OCI-LY7 (cell line): Measurements from ENCODE around the gene MEF2A. TPM values are rescaled to one million over a fixed set of nuclear protein-coding genes. Genes with fewer than 3 reads are reported as not detected.

Source experiments
- BruUV-seq: library from RNA; stranded (reverse); fragments of 400-500 nt; replicated peaks from 2 replicates; lab custom pipeline; 2021; lab: Mats Ljungman, UMichigan
- CTCF ChIA-PET: fragments of 300-600 bp; sonication (Branson Sonifier 250); formaldehyde crosslinking; loops from one replicate; lab custom pipeline; 2022; ENCODE audit warnings: antibody characterized with exemption; ENCODE audit not compliant: unreplicated experiment; lab: Charles Lee
- POLR2A ChIA-PET: fragments of 300-600 bp; sonication (Branson Sonifier 250); formaldehyde crosslinking; loops from one replicate; lab custom pipeline; 2022; ENCODE audit warnings: antibody characterized with exemption; lab: Charles Lee
- DNase-seq: peaks from one replicate; pipeline ENCODE4 v3.0.0-alpha.2; 2015; ENCODE audit warnings: low spot score
- H2AFZ ChIP-seq: fragments of 200-600 bp; sonication (generic), shearing (Covaris generic); 2 replicates; pipeline ENCODE4 v1.6.1; 2014; ENCODE audit warnings: mild to moderate bottlenecking, antibody characterized with exemption, low read length, moderate library complexity
- H3K27ac ChIP-seq: fragments of 200-600 bp; sonication (generic); 2 replicates; pipeline ENCODE4 v1.5.1; 2014; ENCODE audit warnings: mixed run types, low read depth, mild to moderate bottlenecking, moderate library complexity, low read length, inconsistent platforms; ENCODE audit not compliant: poor library complexity, severe bottlenecking
- H3K36me3 ChIP-seq: fragments of 200-600 bp; sonication (generic); 2 replicates; pipeline ENCODE4 v1.6.1; 2014; ENCODE audit warnings: mild to moderate bottlenecking, antibody characterized with exemption, low read length, moderate library complexity, mixed read lengths; ENCODE audit not compliant: insufficient read depth
- H3K4me1 ChIP-seq: fragments of 200-600 bp; sonication (generic); 2 replicates; pipeline ENCODE4 v1.5.1; 2014; ENCODE audit warnings: mild to moderate bottlenecking, low read length; ENCODE audit not compliant: insufficient read depth, poor library complexity, severe bottlenecking
- H3K4me2 ChIP-seq: fragments of 200-600 bp; sonication (generic); 2 replicates; pipeline ENCODE4 v1.6.1; 2014; ENCODE audit warnings: mild to moderate bottlenecking, low read length
- H3K4me3 ChIP-seq: fragments of 200-600 bp; sonication (generic); 2 replicates; pipeline ENCODE4 v1.5.1; 2014; ENCODE audit warnings: mild to moderate bottlenecking, low read depth, low read length; ENCODE audit not compliant: poor library complexity, severe bottlenecking
- H3K79me2 ChIP-seq: fragments of 200-600 bp; sonication (generic); 2 replicates; pipeline ENCODE4 v1.6.1; 2016; ENCODE audit warnings: low read depth, mild to moderate bottlenecking, low read length, moderate library complexity, mixed read lengths; ENCODE audit not compliant: insufficient read depth
- H3K9me2 ChIP-seq: fragments of 200-600 bp; sonication (generic); 2 replicates; pipeline ENCODE4 v1.6.1; 2016; ENCODE audit warnings: mild to moderate bottlenecking, low read length, mixed read lengths; ENCODE audit not compliant: insufficient read depth
- H3K9me3 ChIP-seq: fragments of 200-600 bp; sonication (generic); 2 replicates; pipeline ENCODE4 v1.6.1; 2014; ENCODE audit warnings: mild to moderate bottlenecking, mixed run types, low read length, mixed read lengths
- H4K20me1 ChIP-seq: fragments of 200-600 bp; sonication (generic); 2 replicates; pipeline ENCODE4 v1.6.1; 2014; ENCODE audit warnings: mild to moderate bottlenecking, antibody characterized with exemption, low read length, moderate library complexity, mixed read lengths; ENCODE audit not compliant: insufficient read depth
- CTCF ChIP-seq: fragments of 200-600 bp; sonication (generic); conservative IDR thresholded peaks from 2 replicates; pipeline ENCODE4 v1.5.1; 2014; ENCODE audit warnings: mild to moderate bottlenecking, antibody characterized with exemption, low read length, moderate library complexity, mixed read lengths
- EZH2phosphoT487 ChIP-seq: fragments of 200-600 bp; sonication (generic); IDR thresholded peaks from 2 replicates; pipeline ENCODE4 v1.6.1; 2018; ENCODE audit warnings: low read depth, borderline replicate concordance, mild to moderate bottlenecking, mixed run types, antibody characterized with exemption, low read length, moderate library complexity, mixed read lengths
- intact Hi-C: fragments of 100-400 bp; cut with micrococcal nuclease; formaldehyde crosslinking; loops from one replicate; pipeline ENCODE4 v1.10.0; 2022; ENCODE audit not compliant: unreplicated experiment
- total RNA-seq, 2 experiments: library from RNA; depleted of rRNA in 1 of 2; stranded (reverse); fragments of >200 nt in 1 of 2; shearing (Covaris generic) in 1 of 2; gene quantifications; 2 replicates each; pipeline ENCODE4 v1.2.3, GENCODE V29; 2014 to 2022

MEF2A gene
- total RNA-seq, 2 experiments from 2014 or later, result 28.0 to 38.2 TPM

- peak overlapping the region; percentile 73 for H3K4me2 ChIP-seq
- no peak for DNase-seq
- H2AFZ ChIP-seq, result no peak overlapping the region
- H3K9me3 ChIP-seq, result no peaks in the 10 kb centered on the region
- peaks cover 74% of the 10 kb centered on the region for H3K79me2 ChIP-seq
- no peak overlapping the region for H3K4me3 ChIP-seq
- POLR2A ChIA-PET, result interaction anchor here (0.5 to 2.5 kb wide), 4 partner anchors 14 to 281 kb away, joined by 3 to 14 read pairs (median 4); no protein-coding TSS in a partner anchor
- CTCF ChIA-PET, result no interaction called here
- no peaks in the 10 kb centered on the region for H3K36me3 ChIP-seq
- BruUV-seq, result TSS peak; percentile 27
- H4K20me1 ChIP-seq, result peaks cover 37% of the 10 kb centered on the region
- no peaks in the 10 kb centered on the region for H3K9me2 ChIP-seq
- intact Hi-C loops, result loop anchor here (5.0 kb wide), 1 partner anchor 316 kb away; the partner anchor contains the start of gene LRRC28
- no peak overlapping the region for H3K27ac ChIP-seq
- TF ChIP-seq CTCF (no peak), EZH2phosphoT487 (no peak)
- H3K4me1 ChIP-seq, result peaks cover 29% of the 10 kb centered on the region
These were observed 3.0 kb downstream of the MEF2A start for GRCh38 chr15:99568625-99569352.

DNA sequence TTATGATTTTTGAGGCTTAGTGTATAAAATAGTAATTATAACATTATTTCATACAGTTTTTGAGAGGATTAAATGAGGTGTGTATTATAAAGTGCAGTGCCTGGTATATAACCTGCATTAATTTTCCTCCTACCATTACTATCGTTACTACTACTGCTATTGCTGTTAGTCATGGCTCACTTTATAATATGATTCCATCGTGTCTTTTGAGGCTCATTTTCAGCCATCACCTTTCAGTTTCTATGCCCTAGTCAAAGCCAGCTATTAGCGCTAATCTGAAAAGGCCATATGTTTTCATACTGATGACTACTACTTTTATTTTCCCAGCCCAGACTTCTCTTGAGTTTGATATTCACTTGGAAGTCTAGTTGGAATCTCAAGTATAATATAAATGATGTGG, 5.5 kb downstream of the MEF2A start:
- ChIA-PET CTCF (no interaction called here), POLR2A (no interaction called here)
- peaks cover 99% of the 10 kb centered on the region for H3K79me2 ChIP-seq
- no peaks in the 10 kb centered on the region for H3K9me2 ChIP-seq
- H3K4me1 ChIP-seq, result peaks cover 18% of the 10 kb centered on the region
- no peak for DNase-seq
- peaks cover 41% of the 10 kb centered on the region for H4K20me1 ChIP-seq
- no peak overlapping the region for H3K27ac ChIP-seq
- no peaks in the 10 kb centered on the region for H3K9me3 ChIP-seq
- H3K4me3 ChIP-seq, result no peak overlapping the region
- BruUV-seq, result no TSS peak
- H3K4me2 ChIP-seq, result no peak overlapping the region
- H3K36me3 ChIP-seq, result no peaks in the 10 kb centered on the region
- intact Hi-C loops, result no loop called here
- no peak overlapping the region for H2AFZ ChIP-seq
- no peak for TF ChIP-seq CTCF
- TF ChIP-seq EZH2phosphoT487, result no peak

GRCh38 chr15:99574048-99574447, 8.3 kb downstream of the MEF2A start:
- Histone ChIP-seq H3K4me1 (no peaks in the 10 kb centered on the region), H3K9me3 (no peaks in the 10 kb centered on the region), H3K4me3 (no peak overlapping the region), H4K20me1 (peaks cover 18% of the 10 kb centered on the region; the same call in 1 of the 2 replicates), H3K4me2 (no peak overlapping the region), H3K27ac (no peak overlapping the region), H3K36me3 (no peaks in the 10 kb centered on the region), H2AFZ (no peak overlapping the region), H3K79me2 (peaks cover 96% of the 10 kb centered on the region), H3K9me2 (no peaks in the 10 kb centered on the region)
- no peak for DNase-seq
- ChIA-PET POLR2A (no interaction called here), CTCF (no interaction called here)
- no TSS peak for BruUV-seq
- no peak for TF ChIP-seq EZH2phosphoT487
- no peak for TF ChIP-seq CTCF
- intact Hi-C loops, result no loop called here
